ENCODE measurements around the gene SNRNP40.

The SNRNP40 gene

GRCh38 chr1:31228986-31229385 lies 67.6 kb downstream of the SNRNP40 start:
- DNase-seq, result no peak

DNA sequence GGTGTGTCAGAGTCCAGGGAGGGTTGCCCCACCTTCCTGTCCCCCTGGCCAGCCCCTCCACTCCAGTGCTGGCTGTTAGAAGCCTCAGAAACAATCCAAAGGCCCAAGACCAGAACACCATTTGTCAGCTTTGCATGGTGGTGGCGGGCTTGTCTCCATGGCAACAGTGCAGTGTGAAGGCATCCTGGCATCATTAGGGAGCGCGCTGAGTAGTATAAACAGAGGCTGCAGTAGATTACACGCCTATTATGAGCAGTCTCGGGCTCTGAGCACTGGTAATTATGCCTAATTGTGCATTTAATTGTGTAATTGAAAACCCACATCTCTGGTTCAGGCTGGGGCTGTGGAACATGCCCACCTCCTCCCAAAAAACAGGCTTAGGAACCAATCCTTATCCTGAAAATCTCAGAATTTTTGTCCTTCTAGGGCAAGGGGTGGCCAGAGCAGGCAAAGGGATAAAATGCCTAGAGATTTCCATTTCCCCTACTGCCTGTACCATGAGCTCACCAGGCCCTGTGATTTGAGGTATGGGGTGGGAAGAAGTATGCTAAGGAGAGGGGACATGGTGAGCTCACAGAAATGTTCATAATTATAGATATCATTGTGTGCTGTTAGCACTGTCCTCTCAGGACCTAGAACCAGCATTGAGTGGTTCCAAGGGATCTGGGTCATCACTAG lies 68.6 kb downstream of the SNRNP40 start:
- no peak for DNase-seq

DNA sequence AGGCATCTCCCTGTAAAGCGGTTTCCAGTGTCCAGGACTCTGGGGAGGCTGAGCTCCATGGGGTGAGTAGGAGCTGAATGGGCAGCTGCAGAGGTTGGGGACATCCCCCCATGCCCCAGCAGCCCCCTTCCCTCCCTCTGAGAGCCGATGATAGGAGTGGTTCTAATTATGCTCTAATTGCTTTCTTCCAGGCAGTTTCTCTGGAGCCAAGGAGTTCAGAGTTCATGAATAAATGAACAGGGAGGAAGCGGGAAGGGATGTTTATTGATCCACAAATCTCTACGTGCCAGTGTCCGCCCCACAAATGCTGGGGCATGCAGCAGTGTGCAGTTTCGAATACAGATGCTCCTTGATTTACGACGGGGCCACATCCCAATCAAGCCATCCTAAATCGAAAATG lies 72.5 kb downstream of the SNRNP40 start:
- no peak for DNase-seq

- DNase-seq, result no peak
Observed at GRCh38 chr1:31222176-31222575, 74.4 kb downstream of the SNRNP40 start.

DNA sequence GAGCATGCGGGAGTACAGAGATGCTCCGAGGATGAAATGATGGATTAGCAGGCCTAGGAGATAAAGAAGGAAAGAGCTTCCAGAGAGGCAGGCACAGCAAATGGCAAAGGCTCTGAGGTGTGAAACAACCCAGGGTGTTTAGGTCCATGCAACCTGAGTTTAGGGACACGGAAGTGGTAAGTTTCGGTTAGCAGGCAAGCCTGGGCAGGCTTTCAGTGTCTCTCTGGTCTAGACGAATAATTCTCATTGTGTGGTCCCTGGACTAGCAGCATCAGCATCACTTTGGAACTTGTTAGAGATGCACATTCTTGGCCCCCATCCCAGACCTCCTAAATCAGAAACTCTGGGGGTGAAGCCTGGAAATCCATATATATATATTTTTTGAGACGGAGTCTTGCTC lies 75.5 kb downstream of the SNRNP40 start:
- no peak for DNase-seq

GRCh38 chr1:31219489-31219888 lies 77.1 kb downstream of the SNRNP40 start:
- no peak for DNase-seq

DNA sequence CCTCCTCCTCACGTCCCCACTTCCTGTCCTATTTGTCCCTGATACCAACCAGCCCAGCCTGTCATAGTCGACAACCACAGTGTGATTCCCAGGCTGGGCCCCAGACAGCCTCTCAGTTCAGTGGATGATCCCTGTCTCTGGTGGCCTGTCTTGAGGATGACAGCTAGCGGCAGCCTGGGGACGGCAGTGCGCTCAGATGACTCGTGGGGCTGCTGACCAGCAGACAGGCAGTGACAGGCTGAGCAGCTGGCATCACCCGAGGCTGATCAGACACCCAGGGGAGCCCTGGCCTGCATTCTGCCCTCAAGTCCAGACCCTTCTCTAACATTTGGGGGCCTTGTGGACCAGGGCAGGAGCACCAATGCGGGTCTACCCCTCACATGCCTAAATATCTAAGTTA lies 77.9 kb downstream of the SNRNP40 start:
- DNase-seq, result no peak

DNA sequence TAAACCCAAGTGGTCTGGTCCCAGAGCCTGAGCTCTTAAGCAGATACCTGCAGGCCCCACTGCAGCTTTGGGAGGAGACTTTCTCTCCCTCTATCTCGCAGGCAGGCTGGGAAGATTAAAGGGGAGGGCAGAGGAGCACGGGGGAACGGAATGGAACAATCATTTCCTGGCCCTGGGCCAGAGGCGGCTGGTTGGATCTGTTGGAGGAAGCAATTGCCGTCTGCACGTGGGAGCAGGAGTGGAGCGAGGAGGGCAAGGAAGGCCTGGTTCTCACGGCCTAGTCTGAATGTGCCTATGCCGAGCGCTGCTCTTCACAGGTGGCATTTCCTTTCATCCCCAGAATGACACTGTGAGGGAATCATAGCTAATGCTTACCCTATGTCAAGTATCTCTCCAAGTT lies 80.6 kb downstream of the SNRNP40 start:
- no peak for DNase-seq

GRCh38 chr1:31215065-31215570 lies 81.5 kb downstream of the SNRNP40 start:
- DNase-seq, result no peak

- DNase-seq, result no peak
Observed at GRCh38 chr1:31214316-31215064, 82.1 kb downstream of the SNRNP40 start.

All from CD4-positive, alpha-beta T cell treated with Interleukin-21 for 1 hour (primary cell).